Kidney capillary endothelial cell (primary cell): Measurements from ENCODE around the gene SLC22A31.

Experiments used
- DNase-seq: peaks from one replicate; pipeline ENCODE4 v3.0.0-alpha.2; 2018; ENCODE audit warnings: low spot score

Gene SLC22A31

DNA sequence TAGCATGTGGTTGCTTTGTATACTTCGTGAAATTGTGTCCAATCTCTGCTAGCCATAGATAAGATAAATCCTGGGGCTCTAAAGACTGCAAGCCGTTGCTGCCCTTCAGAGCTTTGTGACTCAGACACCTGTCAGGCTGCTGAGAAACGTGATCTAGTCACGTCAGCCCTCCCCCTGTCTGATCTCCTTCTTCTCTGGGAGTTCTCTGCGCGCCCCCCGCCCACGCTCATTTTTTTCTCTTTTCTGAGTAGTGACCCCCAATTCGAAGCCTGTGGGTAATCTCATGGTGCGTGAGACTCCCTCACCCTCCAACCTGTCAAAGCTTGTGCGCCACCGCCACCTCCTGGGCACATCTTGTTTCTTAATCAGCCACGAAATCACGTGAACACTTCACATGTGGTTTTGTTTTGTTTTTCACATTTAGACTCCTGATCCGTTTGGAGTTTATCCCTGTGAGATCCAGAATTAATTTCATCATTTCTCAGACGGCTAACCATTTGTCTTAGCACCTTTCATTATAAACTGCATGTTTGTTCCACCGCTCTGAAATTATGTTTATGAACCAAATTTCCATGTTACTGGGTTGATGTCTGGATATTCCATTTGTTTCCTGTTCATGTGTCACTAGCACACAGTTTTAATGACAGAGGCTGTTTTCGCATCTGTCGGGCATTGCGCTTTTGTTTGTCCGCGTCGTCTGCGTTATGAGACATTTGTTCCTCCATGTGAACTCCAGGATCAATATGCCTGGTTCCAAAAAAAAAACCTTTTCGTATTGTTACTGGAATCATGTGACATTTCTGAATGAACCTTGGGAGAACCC lies 16.2 kb upstream of the SLC22A31 start:
- peak; percentile 58 for DNase-seq

- no peak for DNase-seq
Observed at GRCh38 chr16:89210904-89211515, 10.7 kb upstream of the SLC22A31 start.

DNA sequence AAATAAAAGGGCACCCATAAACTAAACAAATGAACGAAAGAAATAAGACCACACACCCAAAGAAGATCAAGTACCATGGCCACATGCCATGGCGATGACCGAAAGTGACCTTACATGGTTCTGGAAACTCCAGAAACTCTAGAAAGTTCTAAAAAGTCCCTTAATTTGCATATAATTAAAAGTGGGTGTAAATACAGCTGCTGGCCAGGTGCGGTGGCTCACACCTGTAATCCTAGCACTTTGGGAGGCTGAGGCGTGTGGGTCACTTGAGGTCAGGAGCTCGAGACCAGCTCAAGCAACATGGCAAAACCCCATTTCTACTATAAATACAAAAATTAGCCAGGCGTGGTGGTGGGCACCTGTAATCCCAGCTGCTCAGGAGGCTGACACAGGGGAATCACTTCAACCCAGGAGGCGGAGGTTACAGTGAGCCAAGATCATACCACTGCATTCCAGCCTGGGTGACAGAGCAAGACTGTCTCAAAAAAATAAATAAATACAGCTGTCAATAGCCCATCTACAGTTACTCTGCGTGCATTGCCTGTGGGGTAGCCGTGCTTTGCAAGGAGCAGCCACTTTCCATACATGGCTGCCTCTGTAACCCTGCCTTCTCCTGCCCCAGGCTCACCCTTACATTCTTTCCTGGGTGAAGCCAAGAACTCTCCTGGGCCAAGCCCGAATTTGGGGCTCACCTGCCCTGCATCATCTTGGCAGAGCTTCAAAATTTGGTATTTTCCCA lies 10.0 kb upstream of the SLC22A31 start:
- no peak for DNase-seq

DNA sequence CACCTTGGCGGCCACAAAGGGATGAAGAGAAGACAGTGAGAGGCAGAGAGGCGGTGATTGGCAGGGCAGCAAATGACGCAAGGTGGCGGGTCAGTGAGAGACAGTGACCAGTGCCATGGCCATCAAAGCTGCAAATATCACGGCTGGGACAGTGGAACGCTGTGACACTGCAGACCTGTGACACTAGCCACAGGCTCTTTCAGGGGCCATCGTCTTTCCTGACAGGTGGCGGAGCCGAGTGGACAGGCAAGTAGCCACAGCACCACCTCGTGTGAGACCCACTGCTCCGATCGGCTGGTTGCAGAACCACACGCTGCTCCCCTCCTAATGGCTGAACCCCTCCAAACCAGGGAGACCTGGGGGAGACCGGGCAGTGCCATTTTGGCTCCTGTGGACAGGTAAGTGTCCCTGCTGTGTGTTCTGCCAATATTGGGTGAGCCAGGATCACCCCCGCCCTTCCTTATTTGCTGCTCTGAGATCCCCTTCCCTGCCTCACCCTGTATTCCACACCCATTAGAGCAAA lies 9.2 kb upstream of the SLC22A31 start:
- DNase-seq: no peak

- DNase-seq: no peak
Observed at GRCh38 chr16:89207993-89208392, 7.7 kb upstream of the SLC22A31 start.

DNA sequence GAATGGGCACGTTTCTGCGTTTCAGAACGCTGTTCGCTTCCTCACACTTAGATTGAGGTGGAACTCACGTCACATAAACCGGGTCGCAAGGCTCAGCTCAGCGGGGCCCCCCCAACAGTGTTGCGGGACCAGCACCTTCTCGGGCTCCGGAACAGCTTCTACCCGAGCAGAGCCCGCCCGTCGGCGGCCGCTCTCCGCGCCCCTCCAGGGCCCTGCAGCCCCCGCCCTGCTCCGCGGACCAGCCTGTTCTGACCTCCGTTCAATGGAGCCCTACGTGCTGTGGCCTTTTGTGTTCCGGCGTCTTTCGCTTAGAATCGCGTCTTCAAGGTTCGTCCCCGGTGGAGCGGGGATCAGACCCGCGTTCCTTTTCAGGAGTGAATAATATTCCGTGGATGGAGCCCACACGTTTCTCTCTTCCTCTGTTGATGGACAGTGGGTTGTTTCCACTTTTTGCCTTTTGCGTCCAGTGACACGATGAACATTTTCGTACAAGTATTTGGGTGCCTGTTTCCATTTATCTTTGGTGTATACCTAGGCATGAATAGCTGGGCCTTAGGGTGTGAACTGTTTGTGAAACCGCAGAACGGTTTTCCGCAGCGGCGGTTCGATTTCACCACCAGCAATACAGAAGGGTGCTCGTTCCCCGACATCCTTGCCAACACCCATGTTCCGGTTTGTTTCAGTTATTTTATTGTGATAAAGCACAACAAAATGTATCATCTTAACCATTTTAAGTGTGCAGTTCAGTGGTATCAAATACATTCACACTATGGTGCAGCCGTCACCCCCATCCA lies 2.3 kb upstream of the SLC22A31 start:
- no peak for DNase-seq

DNA sequence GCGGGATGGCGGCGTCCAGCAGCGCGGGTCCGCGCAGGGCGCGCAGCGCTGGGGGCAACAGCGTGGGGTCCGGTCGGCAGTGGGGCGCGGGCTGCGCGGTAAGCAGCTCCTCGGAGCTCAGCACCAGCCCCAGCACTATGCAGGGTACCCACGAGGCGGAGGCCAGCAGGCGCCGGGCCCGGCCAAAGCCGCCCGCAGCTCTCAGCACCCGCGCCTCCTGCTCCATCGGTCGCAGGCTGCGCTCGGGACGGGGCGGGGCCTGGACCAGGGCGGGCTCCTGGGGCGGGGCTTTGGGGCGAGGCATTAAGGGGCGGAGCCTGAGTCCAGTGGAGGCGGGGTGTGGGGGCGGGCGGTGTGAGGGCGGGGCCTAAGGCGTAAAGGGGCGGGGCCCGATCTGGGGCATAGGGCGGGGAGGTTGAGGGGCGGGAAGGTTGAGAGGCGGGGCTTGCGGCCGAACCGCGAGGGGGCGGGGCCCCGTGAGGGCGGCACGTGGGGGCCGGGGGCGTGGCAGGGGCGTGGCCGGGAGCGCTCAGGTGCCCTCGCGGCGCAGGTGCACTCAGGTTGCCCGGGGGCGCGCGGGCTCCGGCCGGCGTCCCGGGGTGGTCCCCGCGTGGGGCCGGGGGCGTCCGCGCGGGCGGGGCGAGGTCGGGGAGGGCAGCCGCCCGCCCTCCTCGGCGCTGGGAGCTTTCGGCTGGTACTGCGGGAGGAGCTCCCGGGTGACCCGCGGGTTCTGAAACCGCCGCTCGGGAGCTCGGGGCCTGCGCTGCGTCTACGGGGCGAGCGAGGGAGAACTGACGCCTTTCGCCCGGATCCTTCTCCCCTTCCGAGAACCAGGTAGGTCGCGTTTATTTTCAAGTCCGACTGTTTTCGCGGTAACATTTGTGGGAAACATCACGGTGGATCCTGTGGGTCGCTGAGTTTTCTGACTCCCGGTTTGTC lies 1.4 kb upstream of the SLC22A31 start:
- DNase-seq: peak; percentile 47

- DNase-seq: no peak
Observed at GRCh38 chr16:89200850-89201411, 594 bp upstream of the SLC22A31 start.

DNA sequence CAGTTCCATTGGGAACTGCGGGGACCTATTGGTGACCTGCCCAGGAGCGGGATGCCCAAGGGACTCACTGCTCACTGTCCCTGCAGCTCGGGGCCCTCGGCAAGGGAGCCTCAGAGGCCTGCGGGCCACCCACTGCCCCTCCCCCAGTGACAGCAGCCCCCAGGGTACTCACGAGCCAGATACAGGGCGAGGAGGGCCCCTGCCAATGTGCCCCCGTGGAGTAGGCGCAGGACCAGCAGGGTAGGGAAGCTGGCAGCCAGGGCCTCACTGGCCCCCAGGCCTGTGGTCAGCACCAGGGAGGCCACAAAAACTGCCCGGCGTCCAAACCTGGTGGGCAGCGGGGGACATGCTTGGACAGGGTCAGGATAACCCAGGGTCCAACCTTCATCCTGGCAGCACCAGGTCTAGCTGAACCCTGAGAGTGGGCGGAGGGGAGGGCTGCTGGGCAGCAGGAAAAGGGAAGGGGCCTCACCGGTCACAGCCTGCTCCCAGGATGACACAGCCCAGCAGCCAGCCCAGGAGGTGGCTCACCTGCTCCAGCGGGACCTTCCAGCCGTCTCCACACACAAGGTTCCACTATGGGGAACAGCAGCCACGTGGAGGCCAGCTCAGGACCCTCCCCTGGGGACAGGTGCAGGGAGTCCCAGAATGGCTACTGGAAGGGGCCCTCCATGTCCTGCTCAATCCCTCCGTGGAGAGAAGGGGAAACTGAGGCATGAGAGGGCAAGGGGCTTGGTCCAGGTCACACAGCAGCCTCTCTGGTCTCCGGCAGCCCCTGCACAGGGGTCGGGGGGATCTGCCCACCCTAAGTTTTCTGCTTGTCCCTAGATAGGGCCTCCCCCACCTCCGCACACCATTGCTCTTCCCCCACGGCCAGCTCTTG lies 855 bp downstream of the SLC22A31 start:
- no peak for DNase-seq

GRCh38 chr16:89198417-89199240 lies 1.7 kb downstream of the SLC22A31 start:
- DNase-seq: no peak

GRCh38 chr16:89197633-89198416 lies 2.5 kb downstream of the SLC22A31 start:
- DNase-seq: no peak

DNA sequence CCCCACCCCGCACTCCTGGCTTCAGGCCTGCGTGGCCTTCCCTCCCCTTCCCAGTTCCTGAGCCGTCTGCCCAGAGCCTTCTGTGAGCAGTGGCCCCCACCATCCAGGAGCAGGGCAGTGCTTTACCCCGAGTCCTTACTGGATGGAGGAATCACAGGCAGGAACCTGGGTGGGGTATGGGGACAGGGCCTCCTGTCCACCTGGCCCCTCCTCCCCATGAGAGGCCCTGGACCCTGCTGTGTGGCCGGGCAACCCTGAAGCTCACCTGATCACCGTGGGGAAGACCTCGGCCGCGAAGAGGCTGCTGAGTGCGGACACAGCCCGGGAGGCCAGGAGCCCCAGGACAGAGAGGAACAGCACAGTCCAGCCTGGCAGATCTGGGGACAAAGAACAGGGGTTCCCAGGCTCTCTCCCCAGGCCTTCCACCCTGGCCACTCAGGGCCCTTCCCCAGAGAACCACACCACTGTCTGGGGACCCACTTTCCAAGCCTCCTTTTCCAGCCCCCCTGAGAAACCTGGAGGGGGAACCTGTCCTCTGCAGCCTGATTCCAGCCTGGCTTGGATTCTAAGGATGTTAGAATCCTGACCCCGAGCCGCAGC lies 3.2 kb downstream of the SLC22A31 start:
- DNase-seq: no peak

DNA sequence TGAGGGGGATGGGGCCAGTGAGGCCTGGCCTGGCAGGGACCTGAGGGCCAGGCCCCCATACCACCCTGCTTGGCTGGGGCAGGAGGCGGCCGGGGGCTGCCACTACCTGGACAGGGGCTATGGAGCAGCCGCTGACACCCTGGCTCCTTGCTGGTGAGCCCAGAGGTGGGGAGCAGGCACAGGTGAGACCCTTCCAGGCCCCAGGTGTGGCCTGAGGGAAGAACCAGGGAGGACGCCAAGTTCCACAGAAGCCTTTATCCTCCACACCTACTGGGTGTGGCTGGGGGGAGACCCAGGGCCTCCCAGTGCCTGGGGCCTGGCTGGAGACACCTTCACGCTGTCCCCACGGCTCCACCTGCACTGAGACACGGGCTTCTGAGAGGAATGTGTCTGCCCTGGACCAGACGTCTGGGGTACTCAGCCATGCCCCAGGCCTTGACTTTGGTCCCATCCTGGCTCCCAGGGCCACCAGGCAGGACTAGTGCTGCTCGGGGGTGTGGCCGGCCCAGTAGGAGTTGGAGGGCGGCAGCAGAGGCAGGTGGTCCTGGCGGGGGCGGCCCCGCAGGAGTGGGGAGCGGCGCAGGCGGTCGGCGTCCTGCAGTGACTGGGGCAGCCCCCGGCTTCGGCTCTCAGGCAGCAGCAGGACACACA lies 4.7 kb downstream of the SLC22A31 start:
- DNase-seq: no peak

- DNase-seq: no peak
Observed at GRCh38 chr16:89194340-89195311, 5.7 kb downstream of the SLC22A31 start.

GRCh38 chr16:89193576-89194293 lies 6.6 kb downstream of the SLC22A31 start:
- no peak for DNase-seq
